ENCODE measurements around the gene RIT2. TPM values are rescaled to one million over a fixed set of nuclear protein-coding genes. Genes with fewer than 3 reads are reported as not detected.

The RIT2 gene
- not detected in 2 replicates for total RNA-seq

DNA sequence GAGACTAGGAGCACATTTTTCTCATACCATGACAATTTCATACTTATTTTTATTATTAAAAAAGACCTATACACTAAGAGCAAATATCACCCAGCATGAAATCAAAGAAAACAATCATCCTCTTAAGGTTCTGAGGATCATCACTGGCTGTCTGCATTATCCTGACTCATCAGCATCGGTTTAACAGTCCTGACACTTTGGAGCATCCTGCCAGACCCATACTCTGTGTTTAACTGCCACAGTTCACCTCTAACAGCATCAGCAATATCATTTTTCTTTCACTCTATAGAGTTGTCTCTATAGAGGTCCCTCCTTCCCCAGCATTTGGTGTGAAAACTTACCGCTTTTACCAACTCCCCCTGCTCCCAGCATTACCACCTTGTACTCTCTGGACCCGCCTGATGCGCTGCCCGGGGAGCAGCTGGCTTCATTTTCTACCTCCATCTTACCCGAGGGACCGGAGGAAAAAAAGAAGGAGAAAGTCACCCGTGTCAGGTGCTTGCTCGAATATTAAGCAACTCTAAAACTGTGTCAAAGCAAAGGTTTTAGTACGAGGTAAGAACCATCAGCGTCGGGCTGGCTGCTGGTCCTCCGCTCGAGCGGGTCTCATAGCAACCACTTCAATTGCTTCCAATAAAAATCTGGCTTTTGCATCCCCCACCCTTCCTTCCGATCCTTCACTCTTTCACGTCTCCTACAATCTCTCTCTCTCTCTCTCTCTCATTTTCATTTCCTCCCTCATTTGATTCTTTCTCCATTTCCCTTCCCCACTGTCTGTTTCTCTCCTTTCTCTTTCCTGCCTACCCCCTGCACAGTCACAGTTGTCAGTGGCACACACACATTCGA lies at the start of gene RIT2:
Gene RIT2 (minus strand): TSS at position 610 of the 846 bp plus-strand sequence.

Other genes with a start within 250 kb of the RIT2 start
- not detected in 2 replicates for gene SYT4, start 161.8 kb upstream of the RIT2 start, total RNA-seq

Data from bronchial smooth muscle cell (primary cell).